Suprapubic skin (tissue), 4 donors: ENCODE data around the gene HTR1D. TPM values are rescaled to one million over a fixed set of nuclear protein-coding genes. Genes with fewer than 3 reads are reported as not detected.
"Not testable (repeated sequence)": the region's sequence is repeated elsewhere in the genome, so short reads cannot be mapped to it uniquely, and the experiment has no call there.

Experiments used
- DNase-seq, 2 donors: peaks; one replicate each; pipeline ENCODE4 v3.0.0-alpha.2; 2019; ENCODE audit warnings: low spot score in 2 of 2
- H3K27ac ChIP-seq: fragments of 200-600 bp; sonication (generic); one replicate; pipeline ENCODE4 v1.5.1; 2019
- H3K27me3 ChIP-seq: fragments of 200-600 bp; sonication (generic); one replicate; pipeline ENCODE4 v1.5.1; 2019
- H3K36me3 ChIP-seq: fragments of 200-600 bp; sonication (generic); one replicate; pipeline ENCODE4 v1.5.1; 2019
- H3K4me1 ChIP-seq: fragments of 200-600 bp; sonication (generic); one replicate; pipeline ENCODE4 v1.5.1; 2019
- H3K4me3 ChIP-seq: fragments of 200-600 bp; sonication (generic); one replicate; pipeline ENCODE4 v1.5.1; 2019; ENCODE audit warnings: mild to moderate bottlenecking
- H3K9me3 ChIP-seq: fragments of 200-600 bp; sonication (generic); one replicate; pipeline ENCODE4 v1.5.1; 2019
- CTCF ChIP-seq, 2 donors: fragments of 200-600 bp in 1 of 2; fragments of 450-650 bp in 1 of 2; sonication (generic) in 1 of 2; IDR thresholded peaks; one replicate each; pipeline ENCODE4 v1.5.1; 2016 to 2019; ENCODE audit warnings: antibody characterized with exemption in 2 of 2, mild to moderate bottlenecking in 1 of 2, moderate library complexity in 1 of 2
- EP300 ChIP-seq: sonication (generic); formaldehyde crosslinking; IDR thresholded peaks from one replicate; pipeline ENCODE4 v1.6.1; 2017; ENCODE audit warnings: antibody characterized with exemption
- POLR2A ChIP-seq, 2 donors: fragments of 450-650 bp; IDR thresholded peaks; one replicate each; pipeline ENCODE4 v1.6.1; 2017; ENCODE audit warnings: antibody characterized with exemption in 2 of 2, mild to moderate bottlenecking in 2 of 2, moderate library complexity in 2 of 2
- POLR2AphosphoS5 ChIP-seq, 3 donors: sonication (generic); formaldehyde crosslinking; IDR thresholded peaks; one replicate each; pipeline ENCODE4 v1.6.1; 2017; ENCODE audit warnings: antibody characterized with exemption in 3 of 3
- WGBS: methylation state at CpG from one replicate; pipeline ENCODE4 v1.1.5; 2018; 5-methylcytosine and 5-hydroxymethylcytosine counted together
- total RNA-seq, 4 donors: library from RNA; depleted of rRNA; stranded (reverse); fragments of >200 nt; gene quantifications; one replicate each; pipeline ENCODE4 v1.1.0, GENCODE V29; 2016

The HTR1D gene
- total RNA-seq, result not detected

GRCh38 chr1:23217421-23218115 is at the start of gene HTR1D:
HTR1D (minus strand) TSS chr1:23217502; CDS start chr1:23194219, 23,283 bp downstream.
- H3K27me3 ChIP-seq, result peaks cover 64% of the 10 kb centered on the region
- H3K4me3 ChIP-seq, result peak within 1 kb of the TSS; percentile 44
- H3K4me1 ChIP-seq, result peaks cover 14% of the 10 kb centered on the region
- no peak for DNase-seq
- H3K9me3 ChIP-seq, result no peaks in the 10 kb centered on the region
- TF ChIP-seq EP300 (no peak), CTCF (IDR thresholded peaks at IDR 0.05) (no peak), POLR2A (IDR thresholded peaks at IDR 0.05) (no peak), POLR2AphosphoS5 (IDR thresholded peaks at IDR 0.05) (no peak)
- H3K36me3 ChIP-seq, result no peaks in the 10 kb centered on the region
- WGBS, result under 1% methylated on average over 27 of the region's 45 CpGs
- H3K27ac ChIP-seq, result no peak within 1 kb of the TSS

GRCh38 chr1:23263380-23263887 is 46.1 kb upstream of the HTR1D start:
- Histone ChIP-seq H3K4me3 (no peak overlapping the region), H3K36me3 (no peaks in the 10 kb centered on the region), H3K9me3 (no peaks in the 10 kb centered on the region), H3K4me1 (no peaks in the 10 kb centered on the region), H3K27me3 (no peaks in the 10 kb centered on the region), H3K27ac (no peak overlapping the region)
- 69% methylated on average over 3 of the region's 3 CpGs for WGBS
- TF ChIP-seq POLR2A (IDR thresholded peaks at IDR 0.05), result no peak
- no peak for TF ChIP-seq EP300
- no peak for TF ChIP-seq POLR2AphosphoS5 (IDR thresholded peaks at IDR 0.05)
- no peak for TF ChIP-seq CTCF (IDR thresholded peaks at IDR 0.05)
- no peak for DNase-seq

DNA sequence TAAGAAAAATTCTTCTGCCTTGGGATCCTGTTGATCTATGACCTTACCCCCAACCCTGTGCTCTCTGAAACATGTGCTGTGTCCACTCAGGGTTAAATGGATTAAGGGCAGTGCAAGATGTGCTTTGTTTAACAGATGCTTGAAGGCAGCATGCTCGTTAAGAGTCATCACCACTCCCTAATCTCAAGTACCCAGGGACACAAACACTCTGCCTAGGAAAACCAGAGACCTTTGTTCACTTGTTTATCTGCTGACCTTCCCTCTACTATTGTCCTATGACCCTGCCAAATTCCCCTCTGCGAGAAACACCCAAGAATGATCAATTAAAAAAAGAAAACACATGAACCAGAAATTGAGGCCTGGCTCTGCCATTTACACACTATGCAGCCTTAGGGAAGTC is 40.8 kb upstream of the HTR1D start:
- not testable (repeated sequence) for H3K27ac ChIP-seq, H3K4me3 ChIP-seq, H3K4me1 ChIP-seq, H3K9me3 ChIP-seq, H3K27me3 ChIP-seq, DNase-seq, H3K36me3 ChIP-seq
- 56% methylated on average over 2 of the region's 2 CpGs for WGBS

DNA sequence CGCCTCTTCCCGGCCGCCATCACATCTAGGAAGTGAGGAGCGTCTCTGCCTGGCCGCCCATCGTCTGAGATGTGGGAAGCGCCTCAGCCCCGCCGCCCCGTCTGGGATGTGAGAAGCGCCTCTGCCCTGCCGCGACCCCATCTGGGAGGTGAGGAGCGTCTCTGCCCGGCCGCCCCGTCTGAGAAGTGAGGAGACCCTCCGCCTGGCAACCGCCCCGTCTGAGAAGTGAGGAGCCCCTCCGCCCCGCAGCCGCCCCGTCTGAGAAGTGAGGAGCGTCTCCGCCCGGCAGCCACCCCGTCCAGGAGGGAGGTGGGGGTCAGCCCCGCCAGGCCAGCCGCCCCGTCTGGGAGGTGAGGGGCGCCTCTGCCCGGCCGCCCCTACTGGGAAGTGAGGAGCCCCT is 40.1 kb upstream of the HTR1D start:
- WGBS, result 97% methylated on average over 15 of the region's 34 CpGs
- H3K4me1 ChIP-seq, H3K27ac ChIP-seq, H3K4me3 ChIP-seq, H3K36me3 ChIP-seq, H3K27me3 ChIP-seq, DNase-seq, H3K9me3 ChIP-seq: not testable (repeated sequence)

DNA sequence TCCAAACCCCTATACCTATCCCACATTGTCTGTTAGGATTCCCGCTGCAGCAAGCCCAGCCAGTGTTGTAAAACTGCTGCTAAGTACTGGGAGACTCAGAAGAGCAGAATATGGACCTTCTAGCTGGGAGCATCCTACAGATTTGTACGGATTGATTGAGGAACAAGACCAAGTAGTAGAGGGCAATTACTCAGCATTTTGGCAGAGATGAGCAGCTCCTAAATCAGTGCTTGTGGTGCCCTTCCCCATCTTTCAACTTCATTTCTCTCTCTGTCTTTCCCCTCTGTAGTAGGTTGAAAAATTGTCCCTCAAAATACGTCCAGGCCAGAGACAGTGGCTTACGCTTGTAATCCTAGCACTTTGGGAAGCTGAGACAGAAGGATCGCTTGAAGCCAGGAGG is 37.3 kb upstream of the HTR1D start:
- no peaks in the 10 kb centered on the region for H3K4me1 ChIP-seq
- H3K36me3 ChIP-seq, result no peaks in the 10 kb centered on the region
- H3K27ac ChIP-seq, result no peak overlapping the region
- TF ChIP-seq CTCF (IDR thresholded peaks at IDR 0.05) (no peak), POLR2A (IDR thresholded peaks at IDR 0.05) (no peak), EP300 (no peak), POLR2AphosphoS5 (IDR thresholded peaks at IDR 0.05) (no peak)
- H3K27me3 ChIP-seq, result no peaks in the 10 kb centered on the region
- no peaks in the 10 kb centered on the region for H3K9me3 ChIP-seq
- WGBS, result 87% methylated on average over 5 of the region's 5 CpGs
- no peak overlapping the region for H3K4me3 ChIP-seq
- DNase-seq, result no peak

- WGBS, result 100% methylated on average over 1 of the region's 1 CpG
- no peaks in the 10 kb centered on the region for H3K4me1 ChIP-seq
- TF ChIP-seq POLR2AphosphoS5 (IDR thresholded peaks at IDR 0.05), result no peak
Observed at GRCh38 chr1:23251812-23252211, 34.5 kb upstream of the HTR1D start.

More at GRCh38 chr1:23251812-23252211, 34.5 kb upstream of the HTR1D start:
- no peak for DNase-seq
- Histone ChIP-seq H3K27ac (no peak overlapping the region), H3K27me3 (no peaks in the 10 kb centered on the region), H3K4me3 (no peak overlapping the region), H3K9me3 (no peaks in the 10 kb centered on the region), H3K36me3 (no peaks in the 10 kb centered on the region)
